ENCODE data around the gene PI4K2A. TPM values are rescaled to one million over a fixed set of nuclear protein-coding genes. Genes with fewer than 3 reads are reported as not detected.
"Not testable (repeated sequence)": the region's sequence is repeated elsewhere in the genome, so short reads cannot be mapped to it uniquely, and the experiment has no call there.

PI4K2A gene
- polyA plus RNA-seq, 1 donor (not counting 4 experiments of a cell fraction or from before 2014, with no cell fraction given): 51.3 TPM

DNA sequence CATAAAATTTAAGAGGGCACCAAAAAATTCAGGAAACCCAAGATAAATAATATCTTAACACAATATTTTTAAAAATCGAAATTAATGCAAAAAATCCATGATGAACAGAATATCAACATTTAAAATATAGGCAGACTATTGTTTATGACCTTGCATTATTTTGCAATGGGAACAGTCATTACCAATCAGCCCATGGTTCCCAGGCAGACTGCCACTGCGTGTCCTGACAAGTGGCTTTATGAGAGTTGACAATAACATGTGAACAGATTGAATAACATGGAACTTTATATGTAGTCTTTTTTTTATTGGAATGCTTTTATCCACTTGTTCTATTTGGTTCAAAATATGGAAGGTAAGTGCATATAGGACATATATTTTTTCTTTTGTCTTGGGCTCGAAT, 49.7 kb downstream of the PI4K2A start:
- no peaks in the 10 kb centered on the region for H3K9me1 ChIP-seq (ENCODE audit: control insufficient read depth, extremely low read depth, insufficient read depth, low read length)
- H3K79me2 ChIP-seq (ENCODE audit: control insufficient read depth, insufficient read depth, low read length): peaks cover 18% of the 10 kb centered on the region
- DNase-seq (ENCODE audit: low read depth, low spot score): no peak
- H3K4me3 ChIP-seq (ENCODE audit: control insufficient read depth in 2 of 3, extremely low read depth in 1 of 3, insufficient read depth in 2 of 3, low read depth in 1 of 3, low read length in 3 of 3): no peak overlapping the region
- dilution Hi-C loops (cut with MboI; ENCODE audit: extremely low pct_ligation_motif_present, low sequenced_read_pairs): no loop called here
- peak; percentile 87 for FAIRE-seq
- H2AFZ ChIP-seq (ENCODE audit: control insufficient read depth, low read length): no peak overlapping the region
- peaks cover 0 to 4% of the 10 kb centered on the region in 2 experiments for H3K36me3 ChIP-seq (ENCODE audit: control insufficient read depth in 2 of 2, extremely low read depth in 1 of 2, insufficient read depth in 2 of 2, low read length in 2 of 2)
- H3K4me1 ChIP-seq (ENCODE audit: control insufficient read depth, extremely low read depth, insufficient read depth, low read length): peaks cover 33% of the 10 kb centered on the region
- no peak for TF ChIP-seq EZH2 (IDR thresholded peaks at IDR 0.05; ENCODE audit: low read length)
- TF ChIP-seq, protein P1, sequence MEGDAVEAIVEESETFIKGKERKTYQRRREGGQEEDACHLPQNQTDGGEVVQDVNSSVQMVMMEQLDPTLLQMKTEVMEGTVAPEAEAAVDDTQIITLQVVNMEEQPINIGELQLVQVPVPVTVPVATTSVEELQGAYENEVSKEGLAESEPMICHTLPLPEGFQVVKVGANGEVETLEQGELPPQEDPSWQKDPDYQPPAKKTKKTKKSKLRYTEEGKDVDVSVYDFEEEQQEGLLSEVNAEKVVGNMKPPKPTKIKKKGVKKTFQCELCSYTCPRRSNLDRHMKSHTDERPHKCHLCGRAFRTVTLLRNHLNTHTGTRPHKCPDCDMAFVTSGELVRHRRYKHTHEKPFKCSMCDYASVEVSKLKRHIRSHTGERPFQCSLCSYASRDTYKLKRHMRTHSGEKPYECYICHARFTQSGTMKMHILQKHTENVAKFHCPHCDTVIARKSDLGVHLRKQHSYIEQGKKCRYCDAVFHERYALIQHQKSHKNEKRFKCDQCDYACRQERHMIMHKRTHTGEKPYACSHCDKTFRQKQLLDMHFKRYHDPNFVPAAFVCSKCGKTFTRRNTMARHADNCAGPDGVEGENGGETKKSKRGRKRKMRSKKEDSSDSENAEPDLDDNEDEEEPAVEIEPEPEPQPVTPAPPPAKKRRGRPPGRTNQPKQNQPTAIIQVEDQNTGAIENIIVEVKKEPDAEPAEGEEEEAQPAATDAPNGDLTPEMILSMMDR (optimal IDR thresholded peaks at IDR 0.05 in 1 of 3, IDR thresholded peaks at IDR 0.05 in 1 of 3, conservative IDR thresholded peaks at IDR 0.05 in 1 of 3; ENCODE audit: extremely low read depth in 1 of 3, insufficient read depth in 2 of 3, low read length in 3 of 3): no peak
- H3K27ac ChIP-seq (ENCODE audit: control insufficient read depth, insufficient read depth, low read length): peak overlapping the region; percentile 97
- peak overlapping the region; percentile 75 for H3K9ac ChIP-seq (ENCODE audit: control insufficient read depth, extremely low read depth, insufficient read depth, low read length)
- no peaks in the 10 kb centered on the region for H3K27me3 ChIP-seq (ENCODE audit: control insufficient read depth, extremely low read depth, insufficient read depth, low read length)
- peak overlapping the region; percentile 69 for H3K4me2 ChIP-seq (ENCODE audit: control insufficient read depth, extremely low read depth, insufficient read depth, low read depth, low read length)
- H3K9me3 ChIP-seq (ENCODE audit: control insufficient read depth, low read depth, low read length): no peaks in the 10 kb centered on the region
- H4K20me1 ChIP-seq (ENCODE audit: control insufficient read depth, extremely low read depth, insufficient read depth, low read length): no peaks in the 10 kb centered on the region

DNA sequence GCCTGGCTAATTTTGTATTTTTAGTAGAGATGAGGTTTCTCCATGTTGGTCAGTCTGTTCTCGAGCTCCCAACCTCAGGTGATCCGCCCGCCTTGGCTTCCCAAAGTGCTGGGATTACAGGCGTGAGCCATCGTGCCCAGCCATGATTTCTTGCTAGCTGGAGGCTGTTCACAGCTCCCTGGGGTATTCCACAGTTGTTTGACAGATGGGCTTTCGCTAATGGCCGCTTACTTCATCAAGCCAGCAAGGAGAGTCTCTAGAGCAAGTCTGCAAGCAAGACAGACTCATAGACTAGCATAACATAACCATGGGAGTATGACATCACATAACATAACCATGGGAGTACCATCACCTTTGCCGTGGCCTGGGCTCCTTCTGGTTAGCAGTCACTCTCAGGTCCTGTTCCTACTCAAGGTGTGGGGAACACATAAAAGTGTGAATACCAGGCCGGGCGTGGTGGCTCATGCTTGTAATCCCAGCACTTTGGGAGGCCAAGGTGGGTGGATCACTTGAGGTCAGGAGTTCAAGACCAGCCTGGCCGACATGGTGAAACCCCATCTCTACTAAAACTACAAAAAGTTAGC, 57.7 kb downstream of the PI4K2A start:
- DNase-seq (ENCODE audit: low read depth, low spot score); H3K4me1 ChIP-seq (ENCODE audit: control insufficient read depth, extremely low read depth, insufficient read depth, low read length); FAIRE-seq; H3K9me1 ChIP-seq (ENCODE audit: control insufficient read depth, extremely low read depth, insufficient read depth, low read length); H3K79me2 ChIP-seq (ENCODE audit: control insufficient read depth, insufficient read depth, low read length); dilution Hi-C loops (cut with MboI; ENCODE audit: extremely low pct_ligation_motif_present, low sequenced_read_pairs); H3K27ac ChIP-seq (ENCODE audit: control insufficient read depth, insufficient read depth, low read length); H3K27me3 ChIP-seq (ENCODE audit: control insufficient read depth, extremely low read depth, insufficient read depth, low read length); H3K36me3 ChIP-seq (ENCODE audit: control insufficient read depth in 2 of 2, extremely low read depth in 1 of 2, insufficient read depth in 2 of 2, low read length in 2 of 2); H3K4me3 ChIP-seq (ENCODE audit: control insufficient read depth in 2 of 3, extremely low read depth in 1 of 3, insufficient read depth in 2 of 3, low read depth in 1 of 3, low read length in 3 of 3); H2AFZ ChIP-seq (ENCODE audit: control insufficient read depth, low read length); H4K20me1 ChIP-seq (ENCODE audit: control insufficient read depth, extremely low read depth, insufficient read depth, low read length); H3K9me3 ChIP-seq (ENCODE audit: control insufficient read depth, low read depth, low read length); H3K9ac ChIP-seq (ENCODE audit: control insufficient read depth, extremely low read depth, insufficient read depth, low read length); H3K4me2 ChIP-seq (ENCODE audit: control insufficient read depth, extremely low read depth, insufficient read depth, low read depth, low read length): not testable (repeated sequence)

Measured in keratinocyte (primary cell).